SKM-1 treated with dmso at 0.1 percent for 144 hours (cell line): Measurements from ENCODE around the gene SHISAL1.

Experiments
- DNase-seq: peaks from one replicate; lab custom pipeline; 2025; ENCODE audit not compliant: unreplicated experiment; lab: John Stamatoyannopoulos, UW

SHISAL1 gene

DNA sequence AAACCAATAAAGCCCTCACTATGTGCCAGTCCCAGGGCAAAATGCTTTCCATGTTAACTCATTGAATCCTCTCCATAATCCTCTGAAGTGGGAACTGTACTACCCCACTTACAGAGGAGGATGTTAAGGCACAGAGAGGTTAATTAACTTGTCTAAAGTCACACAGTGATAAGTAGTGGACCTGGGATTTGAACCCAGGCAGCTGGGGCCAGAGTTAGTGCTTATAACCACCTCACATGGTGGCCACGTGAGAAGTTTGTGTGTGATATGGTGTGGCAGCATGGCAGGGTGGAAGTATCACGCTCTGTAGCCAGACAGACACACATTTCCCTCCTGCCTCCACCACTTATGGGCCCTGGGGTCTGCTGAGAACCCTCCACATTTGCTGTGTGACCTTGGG is 115.5 kb downstream of the SHISAL1 start:
- DNase-seq = no peak

DNA sequence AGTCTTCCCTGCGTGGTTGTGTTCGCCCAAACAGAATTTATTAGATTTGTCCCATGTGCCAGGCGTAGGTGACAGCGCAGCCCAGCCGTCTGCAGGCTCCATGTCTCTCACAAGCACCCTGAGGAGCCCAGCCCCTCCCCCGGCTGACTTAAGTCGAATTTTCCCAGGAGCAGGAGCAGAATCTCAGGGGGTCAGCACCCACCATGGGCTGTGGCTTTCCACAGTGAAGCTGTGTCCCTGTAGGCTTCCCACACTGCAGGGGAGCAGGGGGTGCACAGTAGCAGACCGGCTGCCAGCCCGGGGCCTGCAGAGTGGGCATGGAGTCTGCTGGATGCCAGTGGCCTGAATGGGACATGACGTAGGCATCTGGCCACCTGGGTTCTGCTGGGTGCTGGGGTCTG is 116.0 kb downstream of the SHISAL1 start:
- DNase-seq = no peak

DNA sequence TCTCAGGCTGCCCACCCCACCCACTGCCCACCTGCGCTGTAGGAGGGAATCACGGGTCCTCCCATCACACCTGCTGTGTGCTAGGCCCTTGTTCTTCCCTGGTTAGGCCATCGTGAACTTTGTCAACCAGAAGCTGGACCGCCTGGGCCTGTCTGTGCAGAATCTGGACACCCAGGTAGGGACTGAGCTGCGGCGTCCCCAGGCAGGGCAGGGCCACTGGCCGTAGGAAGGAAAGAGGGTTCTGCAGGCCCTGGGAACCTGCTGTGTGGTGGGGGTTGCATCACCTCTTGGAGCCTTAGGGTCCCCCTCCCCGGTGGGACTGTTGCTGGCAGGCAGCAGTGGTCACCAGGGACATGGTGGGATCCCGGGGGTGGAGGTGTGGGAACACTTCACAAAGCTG is 116.5 kb downstream of the SHISAL1 start:
- DNase-seq = no peak

DNA sequence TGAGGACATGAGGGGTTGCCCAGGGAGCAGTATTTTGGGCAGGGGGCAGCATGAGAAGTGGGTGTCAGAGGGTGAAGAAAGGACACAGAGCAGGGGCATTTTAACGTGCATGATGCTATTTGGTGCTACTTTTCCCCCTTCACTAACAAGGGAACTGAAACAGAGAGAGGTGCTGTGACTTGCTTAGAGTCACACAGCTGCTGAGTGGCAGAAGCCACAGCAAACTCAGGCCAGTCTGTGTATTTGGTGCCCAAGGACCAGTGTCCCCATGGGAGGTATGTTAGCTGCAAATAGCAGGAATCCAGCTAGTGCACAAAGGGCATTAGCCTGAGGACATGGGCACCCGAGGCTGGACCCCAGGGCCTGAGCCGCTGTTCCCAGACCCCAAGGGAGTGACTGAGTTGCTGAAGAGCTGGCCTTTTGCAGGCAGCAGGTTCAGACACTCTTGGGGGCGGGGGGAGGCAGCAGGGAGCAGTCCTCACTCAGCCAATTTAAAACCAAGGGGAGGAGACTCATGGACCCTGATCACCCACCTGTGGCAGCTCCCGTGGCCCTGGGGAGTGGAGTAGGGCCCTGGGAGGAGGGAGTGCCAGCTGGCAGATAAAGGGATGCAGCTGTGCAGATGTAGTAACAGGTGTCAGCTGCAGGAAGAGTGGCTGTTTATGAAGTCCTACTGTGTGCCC is 117.4 kb downstream of the SHISAL1 start:
- no peak for DNase-seq

DNA sequence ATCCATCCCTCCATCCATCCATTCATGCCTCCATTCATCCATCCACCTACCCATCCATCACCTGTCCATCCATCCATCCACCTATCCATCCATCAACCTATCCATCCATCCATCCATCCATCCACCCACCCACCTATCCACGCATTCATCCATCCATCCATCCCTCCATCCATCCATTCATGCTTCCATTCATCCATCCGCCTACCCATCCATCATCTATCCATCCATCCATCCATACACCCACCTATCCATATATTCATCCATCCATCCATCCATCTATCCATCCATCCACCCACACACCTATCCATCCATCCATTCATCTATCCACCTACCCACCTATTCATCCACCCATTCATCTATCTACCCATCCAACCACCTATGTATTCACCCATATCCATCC is 118.2 kb downstream of the SHISAL1 start:
- DNase-seq = no peak
